NCI-H345 treated with DMSO at 0.1 percent for 48 hours (cell line): ENCODE measurements around the gene SYNGR4.
"Not testable (repeated sequence)": the region's sequence is repeated elsewhere in the genome, so short reads cannot be mapped to it uniquely, and the experiment has no call there.

Source experiments
- DNase-seq: peaks from one replicate; lab custom pipeline; 2025; ENCODE audit not compliant: unreplicated experiment; lab: John Stamatoyannopoulos, UW

The SYNGR4 gene

GRCh38 chr19:48371367-48371766 is 7.2 kb downstream of the SYNGR4 start:
- DNase-seq = no peak

GRCh38 chr19:48371771-48372170 is 7.6 kb downstream of the SYNGR4 start:
- not testable (repeated sequence) for DNase-seq

DNA sequence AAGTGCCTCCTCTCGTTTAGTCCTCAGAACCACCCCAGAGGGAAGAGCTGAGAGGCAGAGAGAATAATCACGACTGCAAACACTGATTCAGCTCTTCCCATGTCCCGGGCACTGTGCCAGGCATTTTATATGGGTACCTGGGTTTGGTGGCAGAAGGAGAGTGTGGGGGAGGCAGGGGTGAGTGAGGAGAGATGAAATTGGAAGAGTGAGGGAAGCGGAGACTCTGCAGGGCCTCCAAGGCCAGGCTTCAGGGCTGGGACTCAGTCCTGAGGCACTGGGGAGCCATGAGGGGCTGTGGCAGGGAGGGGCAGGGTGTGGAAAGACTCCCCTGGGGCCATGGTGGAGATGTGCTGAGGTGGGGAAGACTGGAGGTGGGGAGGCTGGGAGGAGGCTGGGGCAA is 8.7 kb downstream of the SYNGR4 start:
- DNase-seq = peak; percentile 64

- DNase-seq = no peak
These were observed 9.4 kb downstream of the SYNGR4 start for GRCh38 chr19:48373567-48373966.

DNA sequence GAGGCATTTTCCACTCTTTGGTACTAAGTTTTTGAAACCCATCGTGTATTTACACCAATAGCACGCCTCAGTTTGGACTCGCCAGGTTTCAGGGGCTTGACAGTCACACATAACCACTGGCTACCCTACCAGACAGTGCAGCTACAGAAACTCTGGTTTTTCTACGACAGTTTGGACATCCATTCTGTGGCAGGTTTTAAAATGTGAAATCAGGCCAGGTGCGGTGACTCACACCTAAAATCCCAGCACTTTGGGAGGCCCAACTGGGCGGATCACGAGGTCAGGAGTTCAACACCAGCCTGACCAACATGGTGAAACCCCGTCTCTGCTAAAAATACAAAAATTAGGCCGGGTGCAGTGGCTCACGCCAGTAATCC is 14.0 kb downstream of the SYNGR4 start:
- no peak for DNase-seq

GRCh38 chr19:48379058-48379457 is 14.9 kb downstream of the SYNGR4 start:
- no peak for DNase-seq

DNA sequence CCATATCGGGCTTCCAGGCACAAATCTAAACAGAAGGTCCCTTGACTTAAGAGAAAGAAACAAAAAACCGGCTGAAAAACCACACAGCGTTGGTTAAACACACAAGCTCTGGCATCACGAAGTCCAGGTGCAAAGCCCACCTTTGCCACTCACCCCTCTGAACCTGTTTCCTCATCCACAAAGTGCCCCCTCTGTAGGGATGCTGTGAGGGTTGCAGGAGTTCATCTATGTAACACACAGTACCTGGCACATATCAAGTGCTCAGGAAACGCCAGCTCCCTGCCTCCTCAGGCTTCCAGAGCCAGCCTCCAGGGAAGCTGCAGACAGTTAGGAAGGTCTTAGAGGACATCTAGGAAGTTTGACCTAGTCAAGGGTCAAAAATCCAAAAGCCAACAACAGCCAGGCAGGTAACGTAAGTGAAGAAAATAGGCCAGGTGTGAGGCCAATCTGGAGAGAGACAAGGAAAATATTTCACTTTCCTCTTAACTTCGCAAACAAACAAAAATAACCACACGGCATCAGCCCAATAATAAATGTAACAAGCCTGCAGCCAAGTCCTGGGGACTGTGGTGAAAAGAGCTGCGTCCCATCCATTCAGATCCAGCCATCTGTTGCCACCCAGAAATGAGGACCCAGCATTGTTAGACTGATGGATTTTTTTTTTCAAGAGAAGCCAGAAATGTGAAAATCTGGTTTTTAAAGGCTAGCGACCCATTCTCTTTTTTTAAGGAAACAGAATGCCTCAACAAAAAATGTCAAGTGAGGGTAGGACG is 17.2 kb downstream of the SYNGR4 start:
- no peak for DNase-seq

- no peak for DNase-seq
These were observed 18.1 kb downstream of the SYNGR4 start for GRCh38 chr19:48382286-48382685.

DNA sequence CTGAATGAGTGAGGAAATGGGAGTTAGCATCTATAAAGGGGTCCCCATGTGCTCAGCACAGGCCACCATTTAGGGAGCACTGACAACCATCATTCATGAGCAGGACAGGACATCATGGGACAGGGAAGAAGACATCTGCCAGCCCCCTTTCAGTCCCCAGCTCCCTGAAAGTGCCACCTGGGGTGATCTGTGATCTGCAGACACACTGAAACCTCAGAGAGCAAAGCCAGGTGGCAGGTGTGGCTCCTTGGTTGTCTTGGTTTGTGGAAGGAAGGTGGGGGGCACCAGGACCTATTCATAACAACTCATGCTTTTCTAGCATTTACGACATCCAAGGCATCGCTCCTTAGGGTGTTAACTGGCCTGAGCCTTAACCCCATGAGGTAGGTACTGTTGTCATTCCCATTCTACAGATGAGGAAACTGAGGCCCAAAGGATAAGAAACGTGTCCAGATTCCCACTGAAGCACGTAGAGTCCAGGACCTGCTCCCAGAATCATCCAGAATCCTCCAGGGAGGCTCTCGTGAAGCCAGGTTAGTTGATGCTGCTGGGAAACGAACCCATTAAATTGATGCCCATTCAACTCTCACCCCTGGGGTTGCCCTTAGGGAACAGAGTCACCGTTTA is 21.4 kb downstream of the SYNGR4 start:
- no peak for DNase-seq

- no peak for DNase-seq
These were observed 22.8 kb downstream of the SYNGR4 start for GRCh38 chr19:48386981-48387380.

DNA sequence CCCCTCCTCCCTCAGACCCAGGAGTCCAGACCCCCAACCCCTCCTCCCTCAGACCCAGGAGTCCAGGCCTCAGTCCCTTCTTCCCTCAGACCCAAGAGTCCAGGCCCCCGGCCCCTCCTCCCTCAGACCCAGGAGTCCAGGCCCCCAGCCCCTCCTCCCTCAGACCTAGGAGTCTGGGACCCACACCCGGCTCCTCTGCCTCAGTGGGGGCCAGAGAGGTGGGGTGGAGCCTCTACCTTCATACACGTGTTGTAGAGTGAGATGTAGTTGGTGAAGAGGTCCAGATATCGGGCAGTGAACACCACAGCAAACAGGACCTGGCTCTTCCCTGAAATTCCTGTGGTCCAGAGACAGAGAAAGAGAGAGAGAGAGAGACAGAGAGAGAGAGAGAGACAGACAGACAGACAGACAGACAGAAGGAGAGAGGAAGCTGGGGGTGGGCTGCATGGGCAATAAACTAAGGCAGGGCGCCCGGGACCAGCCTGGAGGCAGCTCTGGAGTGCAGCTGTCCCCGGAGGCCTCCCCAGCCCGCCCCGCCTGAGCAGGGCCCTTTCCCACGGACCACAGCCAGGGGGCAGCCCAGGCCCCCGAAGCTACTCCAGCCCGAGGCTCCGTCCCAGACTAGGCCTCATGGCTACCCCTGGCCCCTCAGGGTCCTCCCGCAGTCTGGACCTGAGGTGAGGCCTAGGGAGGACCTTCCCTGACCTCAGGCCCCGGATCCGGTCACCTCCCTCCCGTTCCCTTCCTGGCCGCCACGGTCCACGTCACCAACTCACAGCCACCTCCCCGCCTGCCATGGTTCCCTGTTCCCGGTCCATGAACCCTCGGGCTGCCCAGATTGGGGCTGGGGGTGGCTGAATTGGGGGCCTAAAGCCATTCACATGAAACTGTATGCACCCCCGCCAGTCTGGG is 26.3 kb downstream of the SYNGR4 start:
- DNase-seq = no peak

GRCh38 chr19:48391100-48392005 is 27.2 kb downstream of the SYNGR4 start, which contains the start of gene KDELR1:
Gene KDELR1, minus strand, starts transcription at chr19:48391551. Its CDS starts 193 bp downstream, at chr19:48391358.
- peak; percentile 29 for DNase-seq

DNA sequence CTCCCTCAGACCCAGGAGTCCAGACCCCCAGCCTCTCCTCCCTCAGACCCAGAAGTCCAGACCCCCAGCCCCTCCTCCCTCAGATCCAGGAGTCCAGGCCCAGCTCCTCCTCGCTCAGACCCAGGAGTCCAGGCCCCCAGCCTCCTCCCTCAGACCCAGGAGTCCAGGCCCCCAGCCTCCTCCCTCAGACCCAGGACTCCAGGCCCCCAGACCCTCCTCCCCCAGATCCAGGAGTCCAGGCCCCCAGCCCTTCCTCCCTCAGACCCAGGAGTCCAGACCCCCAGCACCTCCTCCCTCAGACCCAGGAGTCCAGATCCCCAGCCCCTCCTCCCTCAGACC is 27.8 kb downstream of the SYNGR4 start:
- DNase-seq = not testable (repeated sequence)

DNA sequence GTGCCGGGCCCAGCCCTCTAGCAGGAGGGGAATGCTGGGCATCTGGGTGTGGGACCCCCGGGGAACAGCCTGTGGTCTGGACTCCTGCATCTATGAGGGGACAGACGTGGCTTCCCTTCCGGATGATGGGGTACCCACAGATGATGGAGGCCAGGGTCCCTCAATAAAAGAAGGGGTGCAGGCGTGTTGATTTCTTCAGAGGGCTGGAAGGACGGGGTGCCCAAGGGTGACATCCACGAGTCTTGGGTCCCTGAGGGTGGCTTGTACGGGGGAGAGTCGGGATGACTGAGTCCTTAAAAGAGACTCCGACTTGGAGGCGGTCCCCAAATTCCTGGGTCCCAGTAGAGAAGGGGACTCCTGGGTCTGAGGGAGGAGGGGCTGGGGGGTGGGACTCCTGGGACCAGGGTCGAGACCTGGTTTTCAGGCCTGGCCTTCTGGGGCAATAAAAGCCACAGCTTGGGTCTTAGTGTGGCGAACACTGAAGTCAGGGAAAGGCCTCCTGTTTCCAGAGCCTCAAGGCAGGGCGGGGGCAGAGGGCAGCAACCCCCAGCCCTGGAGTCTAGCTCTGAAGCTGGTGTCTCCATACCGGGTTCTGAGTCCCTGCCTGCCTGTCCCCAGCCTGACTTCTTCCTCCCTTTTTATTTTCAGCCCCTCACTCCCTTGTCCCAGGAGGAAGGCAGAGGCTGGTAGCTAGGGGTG is 28.8 kb downstream of the SYNGR4 start:
- DNase-seq = no peak

- no peak for DNase-seq
These were observed 29.6 kb downstream of the SYNGR4 start, which contains the start of gene GRIN2D for GRCh38 chr19:48393559-48394330. Gene GRIN2D, plus strand, starts transcription at chr19:48393668. Its CDS starts 4,725 bp downstream, at chr19:48398393.

- DNase-seq = no peak
These were observed 30.4 kb downstream of the SYNGR4 start for GRCh38 chr19:48394331-48395169.

DNA sequence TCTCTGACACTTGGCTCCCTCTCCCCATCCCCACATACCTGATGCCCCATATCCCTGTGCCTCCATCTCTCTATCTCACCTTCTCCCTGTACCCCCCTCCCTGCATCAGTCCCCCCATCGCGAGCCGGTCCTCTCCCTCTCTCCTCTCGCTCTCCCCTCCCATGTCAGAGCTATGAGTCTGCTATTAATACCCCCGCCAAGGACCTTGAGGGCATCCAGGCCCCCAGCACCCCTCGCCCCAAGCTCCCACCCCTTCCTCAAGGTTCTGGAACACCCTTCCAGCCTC is 30.9 kb downstream of the SYNGR4 start:
- DNase-seq = no peak

DNA sequence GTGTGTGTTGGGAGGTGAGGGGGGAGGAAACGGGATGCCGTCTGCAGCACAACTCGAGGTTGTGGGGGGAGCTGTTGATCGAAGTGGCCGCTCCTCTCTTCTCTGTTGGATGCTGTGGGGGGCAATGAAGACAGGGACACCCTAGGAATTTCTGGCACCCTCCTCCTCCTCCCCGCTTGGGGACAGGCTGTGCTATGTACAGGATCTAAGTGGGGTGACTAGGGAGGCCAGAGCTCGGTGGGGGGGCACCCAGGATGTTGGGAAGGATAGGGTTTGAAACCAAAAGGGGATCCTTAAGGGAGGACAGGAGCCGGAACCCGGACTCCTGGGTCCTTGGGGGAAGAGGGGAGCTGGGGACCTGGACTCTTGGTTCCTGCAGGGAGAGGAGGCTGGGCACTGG is 31.3 kb downstream of the SYNGR4 start:
- no peak for DNase-seq
